Erythroblast (primary cell): ENCODE results near the gene ZNF74.
"Not testable (repeated sequence)": the region's sequence is repeated elsewhere in the genome, so short reads cannot be mapped to it uniquely, and the experiment has no call there.

Source experiments
- DNase-seq, 2 experiments: peaks; one replicate each; lab custom pipeline; 2025; lab: John Stamatoyannopoulos, UW
- GATA1 ChIP-seq: IDR thresholded peaks from 2 replicates; pipeline ENCODE4 v1.6.1; 2011; ENCODE audit warnings: low read depth, mild to moderate bottlenecking, control low read depth, low read length, moderate library complexity
- POLR2A ChIP-seq: IDR thresholded peaks from 2 replicates; pipeline ENCODE4 v1.6.1; 2011; ENCODE audit warnings: mild to moderate bottlenecking, low read length

ZNF74 gene

DNA sequence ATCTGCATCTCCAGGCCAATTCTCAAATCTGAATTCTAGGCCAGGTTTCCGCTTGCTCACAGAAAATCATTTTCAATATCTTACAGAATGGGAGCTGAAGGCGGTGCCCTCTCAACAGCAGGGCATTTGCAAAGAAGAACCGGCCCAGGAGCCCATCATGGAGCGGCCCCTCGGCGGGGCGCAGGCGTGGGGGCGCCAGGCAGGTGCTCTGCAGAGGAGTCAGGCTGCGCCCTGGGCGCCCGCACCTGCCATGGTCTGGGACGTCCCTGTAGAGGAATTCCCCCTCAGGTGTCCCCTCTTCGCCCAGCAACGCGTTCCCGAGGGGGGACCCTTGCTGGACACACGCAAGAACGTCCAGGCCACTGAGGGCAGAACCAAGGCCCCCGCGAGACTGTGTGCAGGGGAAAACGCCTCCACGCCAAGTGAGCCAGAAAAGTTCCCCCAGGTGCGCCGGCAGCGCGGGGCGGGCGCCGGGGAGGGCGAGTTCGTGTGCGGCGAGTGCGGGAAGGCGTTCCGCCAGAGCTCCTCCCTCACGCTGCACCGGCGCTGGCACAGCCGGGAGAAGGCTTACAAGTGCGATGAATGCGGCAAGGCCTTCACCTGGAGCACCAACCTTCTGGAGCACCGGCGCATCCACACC is 11.5 kb downstream of the ZNF74 start:
- TF ChIP-seq POLR2A, result no peak
- no peak for TF ChIP-seq GATA1
- no peak for DNase-seq

DNA sequence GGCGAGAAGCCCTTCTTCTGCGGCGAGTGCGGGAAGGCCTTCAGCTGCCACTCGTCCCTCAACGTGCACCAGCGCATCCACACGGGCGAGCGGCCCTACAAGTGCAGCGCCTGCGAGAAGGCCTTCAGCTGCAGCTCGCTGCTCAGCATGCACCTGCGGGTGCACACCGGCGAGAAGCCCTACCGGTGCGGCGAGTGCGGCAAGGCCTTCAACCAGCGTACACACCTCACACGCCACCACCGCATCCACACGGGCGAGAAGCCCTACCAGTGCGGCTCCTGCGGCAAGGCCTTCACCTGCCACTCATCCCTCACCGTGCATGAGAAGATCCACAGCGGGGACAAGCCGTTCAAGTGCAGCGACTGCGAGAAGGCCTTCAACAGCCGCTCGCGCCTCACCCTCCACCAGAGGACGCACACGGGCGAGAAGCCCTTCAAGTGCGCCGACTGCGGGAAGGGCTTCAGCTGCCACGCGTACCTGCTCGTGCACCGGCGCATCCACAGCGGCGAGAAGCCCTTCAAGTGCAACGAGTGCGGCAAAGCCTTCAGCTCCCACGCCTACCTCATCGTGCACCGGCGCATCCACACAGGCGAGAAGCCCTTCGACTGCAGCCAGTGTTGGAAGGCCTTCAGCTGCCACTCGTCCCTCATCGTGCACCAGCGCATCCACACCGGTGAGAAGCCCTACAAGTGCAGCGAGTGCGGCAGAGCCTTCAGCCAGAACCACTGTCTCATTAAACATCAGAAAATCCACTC is 12.2 kb downstream of the ZNF74 start:
- DNase-seq, result no peak
- TF ChIP-seq POLR2A (no peak), GATA1 (no peak)

DNA sequence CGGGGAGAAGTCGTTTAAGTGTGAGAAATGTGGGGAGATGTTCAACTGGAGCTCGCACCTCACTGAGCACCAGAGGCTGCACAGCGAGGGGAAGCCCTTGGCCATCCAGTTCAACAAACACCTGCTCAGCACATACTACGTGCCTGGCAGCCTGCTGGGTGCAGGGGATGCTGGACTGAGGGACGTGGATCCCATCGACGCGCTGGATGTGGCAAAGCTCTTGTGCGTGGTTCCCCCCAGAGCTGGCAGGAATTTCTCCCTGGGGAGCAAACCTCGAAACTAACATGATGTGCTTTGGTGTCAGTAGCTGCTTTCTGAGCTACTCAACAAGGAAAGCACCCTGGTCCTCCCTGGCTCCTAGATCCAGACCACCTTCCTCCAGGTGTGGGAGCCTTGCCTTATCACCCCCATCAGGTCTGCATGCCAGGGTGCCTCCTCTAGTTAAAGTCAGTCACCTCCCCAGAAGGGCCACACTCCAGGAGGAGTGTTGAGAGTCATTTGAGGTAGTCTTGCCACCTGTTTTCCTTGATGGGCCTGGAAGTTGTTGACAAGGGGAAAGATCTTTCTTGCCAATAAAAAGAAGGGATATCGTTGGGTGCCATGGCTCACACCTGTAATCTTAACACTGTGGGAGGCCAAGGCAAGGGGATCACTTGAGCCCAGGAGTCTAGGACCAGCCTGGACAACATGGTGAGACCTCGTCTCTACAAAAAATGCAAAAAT is 12.9 kb downstream of the ZNF74 start:
- TF ChIP-seq GATA1, result no peak
- TF ChIP-seq POLR2A, result no peak
- DNase-seq, result no peak

DNA sequence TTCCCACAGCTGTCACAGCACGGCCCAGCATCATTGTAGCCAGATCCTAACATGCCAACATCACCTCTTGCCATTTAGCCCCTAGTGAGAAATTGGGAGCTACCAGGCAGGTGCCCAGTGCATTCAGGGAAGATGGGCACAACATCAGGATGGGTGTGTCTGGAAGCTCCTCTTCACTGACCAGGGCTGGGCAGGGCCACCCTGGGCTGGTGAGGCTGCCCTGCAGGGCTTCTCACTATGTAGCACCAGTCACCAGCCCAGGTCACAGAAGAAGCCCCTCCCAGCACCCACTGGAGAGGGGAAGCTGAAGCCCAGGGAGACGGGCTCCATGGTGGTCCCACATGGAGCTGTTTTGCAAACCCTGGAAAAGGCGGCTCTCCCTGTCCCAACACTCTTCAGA is 13.9 kb downstream of the ZNF74 start:
- TF ChIP-seq GATA1, result no peak
- no peak for TF ChIP-seq POLR2A
- no peak for DNase-seq

DNA sequence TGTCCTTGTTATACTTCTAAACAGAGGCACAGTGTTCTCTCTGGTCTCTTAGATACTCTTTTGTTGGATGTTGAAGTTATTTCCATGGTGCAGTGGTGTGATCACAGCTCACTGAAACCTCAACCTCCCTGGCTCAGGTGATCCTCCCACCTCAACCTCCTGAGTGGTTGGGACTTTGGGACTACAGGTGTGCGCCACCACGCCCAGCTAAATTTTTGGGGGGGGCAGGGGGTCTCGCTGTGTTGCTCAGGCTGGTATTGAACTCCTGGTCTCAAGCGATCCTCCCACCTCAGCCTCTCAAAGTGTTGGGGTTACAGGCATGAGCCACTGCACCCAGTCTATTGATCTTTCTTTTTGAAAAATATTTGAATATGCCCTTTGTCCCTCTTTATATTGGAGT is 14.9 kb downstream of the ZNF74 start:
- DNase-seq, result no peak
- TF ChIP-seq GATA1, result no peak
- TF ChIP-seq POLR2A, result no peak

DNA sequence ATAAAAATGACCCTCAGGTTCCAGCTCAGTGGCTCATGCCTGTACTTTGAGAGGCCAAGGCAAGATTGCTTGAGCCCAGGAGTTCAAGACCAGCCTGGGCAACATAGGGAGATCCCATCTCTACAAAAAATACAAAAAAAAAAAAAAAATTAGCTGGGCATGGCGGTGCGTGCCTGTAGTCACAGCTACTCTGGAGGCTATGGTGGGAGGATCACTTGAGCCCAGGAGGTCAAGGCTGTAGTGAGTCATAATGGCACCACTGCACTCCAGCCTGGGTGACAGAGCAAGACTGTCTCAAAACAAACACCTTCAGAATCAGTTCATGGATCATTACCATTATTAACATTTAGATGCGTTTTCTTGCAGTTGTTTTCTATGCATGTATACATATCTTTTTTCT is 15.4 kb downstream of the ZNF74 start:
- DNase-seq, result not testable (repeated sequence)

DNA sequence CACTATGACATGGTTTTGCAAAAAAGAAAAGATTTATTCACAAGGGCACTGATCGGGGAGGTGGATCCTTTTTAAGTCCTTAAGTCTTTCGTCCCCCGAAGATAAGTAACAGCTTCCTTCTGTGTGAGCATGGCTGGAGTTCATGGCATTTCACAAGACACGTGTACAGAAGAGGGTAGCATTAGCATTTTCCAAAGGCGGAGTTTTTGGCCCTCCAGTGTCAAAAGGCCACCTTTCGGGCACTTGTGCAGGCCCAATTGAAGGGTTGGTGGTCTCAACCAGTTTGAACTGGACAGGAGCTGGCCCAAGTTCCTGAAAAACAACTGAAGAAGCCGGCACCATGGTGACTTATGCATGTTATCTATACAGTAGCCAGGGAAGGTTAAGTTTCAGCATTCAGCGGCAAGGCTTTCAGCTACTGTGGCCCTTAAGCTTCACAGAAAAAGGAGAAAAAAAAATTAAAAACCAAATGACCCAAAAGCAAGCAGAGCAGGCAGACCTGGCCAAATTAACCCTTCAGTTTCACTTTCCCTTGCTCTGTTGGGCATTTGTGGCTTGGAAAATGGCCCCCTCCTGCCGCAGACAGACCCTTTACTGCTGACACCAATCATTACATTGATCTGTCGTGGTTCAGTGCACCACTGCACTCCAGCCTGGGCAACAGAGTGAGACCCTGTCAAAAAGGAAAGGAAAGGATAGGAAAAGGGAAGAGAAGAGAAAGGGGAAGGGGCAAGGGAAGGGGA is 18.7 kb downstream of the ZNF74 start:
- no peak for TF ChIP-seq GATA1
- TF ChIP-seq POLR2A, result no peak
- DNase-seq, result no peak

DNA sequence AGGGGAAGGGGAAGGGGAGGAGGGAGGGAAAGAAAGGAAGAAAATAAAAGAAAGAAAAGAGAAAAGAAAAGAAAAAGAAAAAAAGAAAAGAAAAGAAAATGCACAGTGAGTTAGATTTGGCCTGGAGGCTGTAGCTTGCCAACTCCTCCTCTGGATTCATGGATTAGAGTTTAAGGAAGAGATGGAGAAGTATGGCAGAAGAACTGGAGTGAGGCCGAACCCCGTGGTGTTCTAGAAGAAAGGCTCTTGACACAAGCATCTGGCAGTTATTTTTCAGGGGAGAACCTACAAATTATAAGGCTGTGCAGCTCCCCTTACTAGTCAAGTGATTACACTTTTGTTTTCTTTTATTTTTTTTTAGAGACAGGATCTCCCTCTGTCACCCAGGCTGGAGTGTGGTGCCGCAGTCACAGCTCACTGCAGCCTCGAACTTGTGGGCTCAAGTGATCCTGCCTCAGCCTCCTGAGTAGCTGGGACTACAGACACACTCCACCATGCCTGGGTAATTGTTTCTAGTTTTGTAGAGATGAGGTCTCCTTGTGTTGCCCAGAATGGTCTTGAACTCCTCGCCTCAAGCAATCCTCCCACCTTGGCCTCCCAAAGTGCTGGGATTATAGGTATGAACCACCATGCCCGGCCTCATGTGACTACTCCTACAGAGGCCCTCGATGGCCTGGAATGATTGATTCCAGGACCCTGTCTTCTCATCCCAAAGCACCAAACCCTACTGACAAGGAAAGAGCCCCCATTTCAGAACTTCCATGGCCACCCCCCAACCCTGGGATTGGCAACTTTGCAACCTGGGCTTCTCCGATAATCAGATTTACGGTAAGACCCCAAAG is 19.5 kb downstream of the ZNF74 start:
- no peak for DNase-seq
- no peak for TF ChIP-seq POLR2A
- TF ChIP-seq GATA1, result no peak

DNA sequence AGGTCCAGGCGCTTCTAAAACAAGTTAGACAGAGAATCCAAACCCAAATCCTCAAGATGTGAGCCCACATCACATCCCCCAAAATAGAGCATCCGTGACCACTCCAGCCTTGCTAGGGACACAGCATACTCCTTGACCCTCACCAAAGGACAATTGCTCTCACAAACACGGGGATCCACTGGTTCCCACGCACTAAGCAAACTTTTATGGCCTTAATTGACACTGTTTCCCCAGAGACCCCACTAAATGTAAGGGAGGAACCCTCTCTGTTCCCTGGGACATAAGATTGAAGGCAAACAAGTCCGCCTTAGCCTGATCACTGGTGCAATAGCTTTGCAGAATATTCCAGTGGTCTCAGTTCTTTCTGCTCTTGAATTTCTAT is 20.1 kb downstream of the ZNF74 start:
- no peak for DNase-seq
- TF ChIP-seq POLR2A, result no peak
- no peak for TF ChIP-seq GATA1

DNA sequence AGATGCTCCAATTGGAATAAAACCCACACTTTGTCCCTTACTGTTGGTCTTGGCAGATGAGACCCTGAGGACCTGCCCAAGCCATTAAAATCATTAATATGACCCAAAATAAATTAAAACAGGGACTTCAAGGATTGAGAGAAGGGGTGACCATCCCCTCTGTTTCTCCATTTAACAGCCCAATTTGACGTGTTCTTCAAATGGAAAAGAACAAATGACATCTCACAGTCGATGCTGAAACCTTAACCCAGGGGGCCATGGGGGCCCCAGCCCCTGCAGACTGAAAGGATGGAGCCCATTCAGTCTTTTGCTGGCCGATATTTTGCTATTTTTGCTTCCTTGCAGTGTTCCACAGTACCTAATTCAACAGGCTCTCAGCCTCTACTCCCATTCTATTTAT is 20.5 kb downstream of the ZNF74 start:
- no peak for DNase-seq
- no peak for TF ChIP-seq GATA1
- no peak for TF ChIP-seq POLR2A

DNA sequence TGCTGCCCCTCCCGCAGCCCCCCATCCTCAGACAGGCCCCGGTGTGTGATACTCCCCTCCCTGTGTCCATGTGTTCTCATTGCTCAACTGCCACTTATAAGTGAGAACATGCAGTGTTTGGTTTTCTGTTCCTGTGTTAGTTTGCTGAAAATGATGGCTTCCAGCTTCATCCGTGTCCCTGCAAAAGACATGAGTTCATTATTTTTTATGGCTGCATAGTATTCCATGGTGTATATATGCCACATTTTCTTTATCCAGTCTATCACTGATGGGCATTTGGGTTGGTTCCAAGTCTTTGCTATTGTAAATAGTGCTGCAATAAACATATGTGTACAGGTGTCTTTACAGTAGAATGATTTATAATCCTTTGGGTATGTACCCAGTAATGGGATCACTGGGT is 21.3 kb downstream of the ZNF74 start:
- DNase-seq, result not testable (repeated sequence)

DNA sequence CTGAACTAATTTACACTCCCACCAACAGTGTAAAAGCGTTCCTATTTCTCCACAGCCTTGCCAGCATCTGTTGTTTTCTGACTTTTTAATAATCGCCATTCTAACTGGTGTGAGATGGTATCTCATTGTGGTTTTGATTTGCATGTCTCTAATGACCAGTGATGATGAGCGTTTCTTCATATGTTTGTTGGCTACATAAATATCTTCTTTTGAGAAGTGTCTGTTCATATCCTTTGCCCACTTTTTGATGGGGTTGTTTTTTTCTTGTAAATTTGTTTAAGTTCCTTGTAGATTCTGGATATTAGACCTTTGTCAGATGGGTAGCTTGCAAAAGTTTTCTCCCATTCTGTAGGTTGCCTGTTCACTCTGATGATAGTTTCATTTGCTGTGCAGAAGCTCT is 21.7 kb downstream of the ZNF74 start:
- not testable (repeated sequence) for DNase-seq

DNA sequence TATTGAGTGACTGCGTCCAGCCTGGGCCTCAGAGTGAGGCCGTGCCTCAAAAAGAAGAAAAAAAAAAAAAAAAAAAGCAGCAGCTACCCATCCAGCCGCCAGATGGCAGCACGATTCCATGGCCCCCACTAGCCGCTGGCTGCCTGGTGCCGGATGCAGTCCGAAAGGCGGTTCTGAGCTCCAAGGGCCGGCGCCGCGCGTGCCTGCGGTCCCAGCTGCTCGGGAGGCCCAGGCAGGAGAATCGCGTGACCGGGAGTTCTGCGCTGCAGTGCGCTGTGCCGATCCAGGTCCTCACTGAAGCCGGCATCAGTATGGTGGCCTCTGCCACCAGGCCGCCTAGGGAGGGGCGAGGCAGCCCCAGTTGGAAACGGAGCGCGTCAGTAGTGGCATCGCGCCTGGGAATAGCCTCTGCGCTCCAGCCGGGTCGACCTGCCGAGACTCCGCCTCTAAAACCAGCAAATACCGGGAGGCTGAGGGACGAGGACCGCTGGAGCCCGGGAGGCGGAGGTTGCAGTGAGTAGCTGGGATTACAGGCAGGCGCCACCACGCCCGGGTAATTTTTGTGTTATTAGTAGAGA is 24.3 kb downstream of the ZNF74 start:
- TF ChIP-seq GATA1, result no peak
- TF ChIP-seq POLR2A, result no peak
- DNase-seq, result peak; percentile 73 to 87
